Rectal smooth muscle tissue (tissue), 1 donor: ENCODE data around the gene RAPGEF3.
A peak's percentile ranks its signal among the peaks of the same experiment; 100 is the strongest.

Source experiments
- H3K27ac ChIP-seq: one replicate; pipeline ENCODE4 v1.7.0; 2013; ENCODE audit warnings: low read depth, low read length, inconsistent platforms
- H3K27me3 ChIP-seq: one replicate; pipeline ENCODE4 v1.7.0; 2013; ENCODE audit warnings: low read length; ENCODE audit not compliant: control insufficient read depth, insufficient read depth
- H3K36me3 ChIP-seq: one replicate; pipeline ENCODE4 v1.7.0; 2013; ENCODE audit warnings: low read length; ENCODE audit not compliant: control insufficient read depth, insufficient read depth
- H3K4me1 ChIP-seq: one replicate; pipeline ENCODE4 v1.7.0; 2013; ENCODE audit warnings: low read length; ENCODE audit not compliant: control insufficient read depth, insufficient read depth
- H3K4me3 ChIP-seq: one replicate; pipeline ENCODE4 v1.7.0; 2013; ENCODE audit warnings: low read length
- H3K9ac ChIP-seq: one replicate; pipeline ENCODE4 v1.7.0; 2013; ENCODE audit warnings: low read length

Gene RAPGEF3, protein sequence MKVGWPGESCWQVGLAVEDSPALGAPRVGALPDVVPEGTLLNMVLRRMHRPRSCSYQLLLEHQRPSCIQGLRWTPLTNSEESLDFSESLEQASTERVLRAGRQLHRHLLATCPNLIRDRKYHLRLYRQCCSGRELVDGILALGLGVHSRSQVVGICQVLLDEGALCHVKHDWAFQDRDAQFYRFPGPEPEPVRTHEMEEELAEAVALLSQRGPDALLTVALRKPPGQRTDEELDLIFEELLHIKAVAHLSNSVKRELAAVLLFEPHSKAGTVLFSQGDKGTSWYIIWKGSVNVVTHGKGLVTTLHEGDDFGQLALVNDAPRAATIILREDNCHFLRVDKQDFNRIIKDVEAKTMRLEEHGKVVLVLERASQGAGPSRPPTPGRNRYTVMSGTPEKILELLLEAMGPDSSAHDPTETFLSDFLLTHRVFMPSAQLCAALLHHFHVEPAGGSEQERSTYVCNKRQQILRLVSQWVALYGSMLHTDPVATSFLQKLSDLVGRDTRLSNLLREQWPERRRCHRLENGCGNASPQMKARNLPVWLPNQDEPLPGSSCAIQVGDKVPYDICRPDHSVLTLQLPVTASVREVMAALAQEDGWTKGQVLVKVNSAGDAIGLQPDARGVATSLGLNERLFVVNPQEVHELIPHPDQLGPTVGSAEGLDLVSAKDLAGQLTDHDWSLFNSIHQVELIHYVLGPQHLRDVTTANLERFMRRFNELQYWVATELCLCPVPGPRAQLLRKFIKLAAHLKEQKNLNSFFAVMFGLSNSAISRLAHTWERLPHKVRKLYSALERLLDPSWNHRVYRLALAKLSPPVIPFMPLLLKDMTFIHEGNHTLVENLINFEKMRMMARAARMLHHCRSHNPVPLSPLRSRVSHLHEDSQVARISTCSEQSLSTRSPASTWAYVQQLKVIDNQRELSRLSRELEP

DNA sequence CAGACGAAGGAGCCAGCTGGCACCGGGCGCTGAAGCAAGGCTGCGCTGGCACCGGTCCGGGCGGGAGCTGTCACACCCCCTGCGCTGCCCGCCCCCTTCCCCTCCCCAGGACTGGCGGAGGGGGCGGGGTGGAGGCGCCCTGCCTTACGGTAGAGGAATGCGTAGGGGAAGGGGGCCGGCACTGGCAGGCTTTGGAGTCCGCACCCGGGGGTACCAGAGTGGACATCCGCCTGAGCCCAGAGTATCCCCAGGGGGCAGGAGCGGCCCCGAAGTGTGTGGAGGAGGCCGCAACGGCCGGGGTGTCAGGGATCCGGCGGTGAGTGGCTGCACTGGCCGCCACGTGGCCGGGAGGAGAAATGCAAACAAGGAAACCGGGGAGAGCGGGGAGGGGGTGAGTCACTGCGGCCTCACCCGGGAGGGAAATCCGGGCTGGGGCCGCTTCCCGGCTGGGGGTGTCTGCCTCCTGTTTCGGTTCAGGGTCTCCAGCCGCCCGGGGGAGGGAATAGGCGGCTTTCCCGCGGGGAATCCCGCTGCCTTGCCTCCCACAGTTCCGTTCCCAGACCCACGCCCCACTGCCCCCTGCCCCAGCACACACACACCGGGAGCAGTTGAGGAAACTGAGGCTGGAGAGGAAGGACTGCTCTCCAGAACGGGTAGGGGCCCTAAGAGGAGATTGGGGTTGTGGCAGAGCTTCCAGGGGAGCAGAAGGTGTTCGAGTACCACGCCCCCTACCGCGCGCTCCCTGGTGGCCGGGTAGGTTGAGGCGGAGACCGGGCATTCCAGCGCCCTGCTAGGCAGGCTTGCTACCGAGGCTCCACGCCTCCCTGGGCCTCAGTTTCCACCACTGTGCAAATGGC lies at the start of gene RAPGEF3:
Gene RAPGEF3 (minus strand): TSS at position 47 of the 857 bp plus-strand sequence. CDS start 324 bp downstream, outside the sequence.
- peak within 1 kb of the TSS; percentile 73 for H3K27ac ChIP-seq
- peaks cover 5% of the 10 kb centered on the region for H3K4me1 ChIP-seq
- H3K36me3 ChIP-seq: no peaks in the 10 kb centered on the region
- peak within 1 kb of the TSS; percentile 77 for H3K4me3 ChIP-seq
- no peaks in the 10 kb centered on the region for H3K27me3 ChIP-seq
- H3K9ac ChIP-seq: peak within 1 kb of the TSS; percentile 67

DNA sequence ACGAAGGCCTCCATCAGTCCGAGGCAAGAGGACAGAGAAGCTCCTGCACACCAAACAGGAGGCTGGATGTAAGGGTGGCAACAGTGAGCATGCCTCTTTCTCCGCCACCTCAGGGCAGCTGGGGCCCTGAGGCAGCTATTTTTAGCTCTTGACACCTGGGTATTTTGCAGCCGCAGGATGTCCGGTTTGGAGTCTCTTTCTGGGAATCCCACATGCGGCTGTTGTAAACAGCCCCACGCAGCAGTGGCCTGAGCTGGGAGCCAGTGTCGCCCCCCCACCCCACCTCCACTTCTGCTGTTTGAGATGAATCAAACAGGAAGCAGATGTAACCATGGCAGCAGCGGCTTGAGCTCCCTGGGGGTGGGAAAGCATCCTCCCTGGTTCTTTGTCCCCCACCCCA lies 49.4 kb upstream of the RAPGEF3 start:
- peak overlapping the region; percentile 22 for H3K4me3 ChIP-seq
- peaks cover 85% of the 10 kb centered on the region for H3K4me1 ChIP-seq
- H3K9ac ChIP-seq: no peak overlapping the region
- no peaks in the 10 kb centered on the region for H3K36me3 ChIP-seq
- peak overlapping the region; percentile 63 for H3K27ac ChIP-seq
- H3K27me3 ChIP-seq: no peaks in the 10 kb centered on the region

DNA sequence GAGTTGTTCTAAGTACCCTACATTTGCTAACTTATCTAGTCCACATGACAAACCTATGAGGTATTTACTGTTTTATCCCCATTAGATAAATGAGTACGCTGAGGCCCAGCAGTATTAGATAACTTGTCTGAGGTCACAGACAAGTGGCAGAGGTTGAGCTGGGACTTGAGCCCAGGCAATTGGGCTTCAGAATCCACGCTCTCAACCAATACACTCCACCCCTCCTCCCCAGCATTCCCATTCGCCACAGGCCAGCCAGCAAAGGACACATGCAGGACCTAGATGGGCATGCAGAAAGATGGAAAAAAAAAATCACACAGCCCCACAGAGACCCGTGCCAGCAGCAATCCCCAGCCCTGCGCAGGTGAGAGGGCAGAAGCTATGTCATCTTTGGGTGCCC lies 48.7 kb upstream of the RAPGEF3 start:
- Histone ChIP-seq H3K4me3 (no peak overlapping the region), H3K36me3 (no peaks in the 10 kb centered on the region), H3K4me1 (peaks cover 83% of the 10 kb centered on the region), H3K27me3 (no peaks in the 10 kb centered on the region), H3K27ac (peak overlapping the region; percentile 63), H3K9ac (no peak overlapping the region)

DNA sequence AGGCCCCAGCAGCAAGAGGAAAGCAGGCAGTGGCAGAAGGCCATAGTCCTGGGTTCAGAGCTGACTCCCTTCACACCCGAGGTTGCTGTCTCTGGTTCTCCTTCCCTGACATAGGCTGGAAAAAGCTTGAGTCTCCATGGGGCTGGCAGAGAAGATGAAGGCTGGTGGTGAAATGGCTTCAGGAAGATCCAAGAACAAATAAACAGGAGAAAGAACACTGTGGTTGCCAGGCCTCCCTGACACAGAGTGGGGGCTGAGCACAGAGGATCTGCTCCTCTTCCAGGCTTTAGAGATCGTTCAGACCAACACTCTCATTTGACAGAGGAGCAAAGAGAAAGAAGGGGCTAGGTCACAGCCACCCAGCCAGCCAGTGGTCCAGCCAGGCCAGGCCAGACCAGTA lies 46.7 kb upstream of the RAPGEF3 start:
- Histone ChIP-seq H3K36me3 (no peaks in the 10 kb centered on the region), H3K27me3 (no peaks in the 10 kb centered on the region), H3K27ac (peak overlapping the region; percentile 73), H3K4me3 (no peak overlapping the region), H3K4me1 (peaks cover 81% of the 10 kb centered on the region), H3K9ac (no peak overlapping the region)

- H3K9ac ChIP-seq: no peak overlapping the region
- H3K27me3 ChIP-seq: no peaks in the 10 kb centered on the region
- no peak overlapping the region for H3K4me3 ChIP-seq
- H3K4me1 ChIP-seq: peaks cover 87% of the 10 kb centered on the region
- no peak overlapping the region for H3K27ac ChIP-seq
- no peaks in the 10 kb centered on the region for H3K36me3 ChIP-seq
These were observed 45.5 kb upstream of the RAPGEF3 start for GRCh38 chr12:47804171-47804570.

GRCh38 chr12:47803191-47803875 lies 44.7 kb upstream of the RAPGEF3 start:
- H3K9ac ChIP-seq: no peak overlapping the region
- no peaks in the 10 kb centered on the region for H3K36me3 ChIP-seq
- no peak overlapping the region for H3K27ac ChIP-seq

DNA sequence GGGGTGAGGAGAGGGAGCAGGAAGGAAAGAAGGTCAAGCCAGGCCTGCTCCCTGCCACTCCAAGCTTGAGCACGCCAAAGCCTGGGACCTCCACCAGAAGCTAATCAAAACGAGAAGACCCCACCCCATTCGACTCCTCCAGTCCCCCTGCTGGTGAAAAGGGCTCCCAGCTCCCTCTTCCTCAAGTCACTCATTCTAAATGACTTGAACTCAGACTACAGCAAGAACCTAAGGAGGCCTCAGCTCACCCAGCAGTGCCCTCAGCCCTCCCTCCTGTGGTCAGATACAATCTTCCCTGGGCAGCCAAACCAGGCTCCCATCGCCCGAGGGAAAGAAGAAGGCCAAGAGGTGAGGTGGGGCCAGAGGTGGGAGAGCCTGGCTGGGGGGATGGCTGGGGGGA lies 43.6 kb upstream of the RAPGEF3 start:
- no peak overlapping the region for H3K9ac ChIP-seq
- H3K27ac ChIP-seq: peak overlapping the region; percentile 36
- H3K27me3 ChIP-seq: no peaks in the 10 kb centered on the region
- peaks cover 68% of the 10 kb centered on the region for H3K4me1 ChIP-seq
- no peaks in the 10 kb centered on the region for H3K36me3 ChIP-seq
- no peak overlapping the region for H3K4me3 ChIP-seq

More at GRCh38 chr12:47803191-47803875, 44.7 kb upstream of the RAPGEF3 start:
- Histone ChIP-seq H3K4me3 (no peak overlapping the region), H3K27me3 (no peaks in the 10 kb centered on the region), H3K4me1 (peaks cover 78% of the 10 kb centered on the region)

DNA sequence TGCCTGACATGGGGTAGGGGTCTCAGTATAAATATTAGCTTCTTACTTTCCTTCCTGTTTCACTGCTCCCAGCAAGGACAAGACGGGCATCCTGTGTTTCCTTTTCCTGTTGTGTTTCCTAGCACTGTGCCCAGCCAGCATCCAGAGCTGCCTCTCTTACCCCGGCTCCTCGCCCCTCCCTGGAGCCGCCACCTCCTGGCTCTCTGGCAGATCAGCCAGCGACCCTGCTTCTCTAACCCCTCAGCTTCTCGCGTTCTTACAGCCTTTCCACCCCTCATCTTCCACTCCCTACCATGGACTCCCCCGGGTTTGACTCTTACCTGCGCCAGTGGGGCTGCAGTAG lies 43.2 kb upstream of the RAPGEF3 start:
- H3K4me3 ChIP-seq: peak overlapping the region; percentile 10
- peaks cover 1% of the 10 kb centered on the region for H3K36me3 ChIP-seq
- H3K27me3 ChIP-seq: no peaks in the 10 kb centered on the region
- H3K9ac ChIP-seq: no peak overlapping the region
- H3K4me1 ChIP-seq: peaks cover 64% of the 10 kb centered on the region
- H3K27ac ChIP-seq: peak overlapping the region; percentile 36

DNA sequence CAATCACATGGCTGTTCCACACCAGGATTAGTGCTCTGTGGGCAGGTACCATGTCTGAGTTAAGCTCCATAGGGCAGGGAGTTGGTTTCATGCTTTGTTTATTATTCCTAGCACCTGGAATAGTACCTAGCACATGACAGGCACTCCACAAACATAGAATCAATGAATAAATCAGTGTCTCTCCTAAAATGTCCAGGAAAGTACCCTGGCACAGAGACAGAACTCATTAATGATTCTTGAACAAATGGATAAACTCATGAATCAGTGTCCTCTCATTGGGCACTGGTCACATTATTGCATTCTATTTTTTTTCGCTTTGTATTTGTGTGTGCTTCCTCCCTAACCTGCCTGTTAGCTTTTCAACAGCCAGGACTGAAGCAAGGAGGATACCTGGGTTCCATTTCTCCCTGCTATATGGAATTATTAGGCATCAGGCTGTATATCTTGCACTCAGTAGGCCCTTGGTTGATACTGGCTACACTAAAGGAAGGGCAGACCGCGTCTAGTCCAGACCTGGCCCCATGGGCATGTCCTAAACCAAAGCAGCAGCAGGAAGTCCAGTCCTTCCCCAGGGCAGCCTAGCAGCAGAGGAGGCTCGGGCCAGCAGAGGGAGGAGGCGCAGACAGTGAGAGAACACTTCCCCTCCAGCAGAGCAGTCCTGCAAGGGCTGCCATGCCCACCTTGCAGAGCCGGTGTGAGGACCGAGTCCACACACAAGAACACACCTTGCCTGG lies 42.7 kb upstream of the RAPGEF3 start:
- H3K36me3 ChIP-seq: peaks cover 5% of the 10 kb centered on the region
- peak overlapping the region; percentile 10 for H3K4me3 ChIP-seq
- no peak overlapping the region for H3K9ac ChIP-seq
- H3K27ac ChIP-seq: peak overlapping the region; percentile 51
- peaks cover 62% of the 10 kb centered on the region for H3K4me1 ChIP-seq
- no peaks in the 10 kb centered on the region for H3K27me3 ChIP-seq

DNA sequence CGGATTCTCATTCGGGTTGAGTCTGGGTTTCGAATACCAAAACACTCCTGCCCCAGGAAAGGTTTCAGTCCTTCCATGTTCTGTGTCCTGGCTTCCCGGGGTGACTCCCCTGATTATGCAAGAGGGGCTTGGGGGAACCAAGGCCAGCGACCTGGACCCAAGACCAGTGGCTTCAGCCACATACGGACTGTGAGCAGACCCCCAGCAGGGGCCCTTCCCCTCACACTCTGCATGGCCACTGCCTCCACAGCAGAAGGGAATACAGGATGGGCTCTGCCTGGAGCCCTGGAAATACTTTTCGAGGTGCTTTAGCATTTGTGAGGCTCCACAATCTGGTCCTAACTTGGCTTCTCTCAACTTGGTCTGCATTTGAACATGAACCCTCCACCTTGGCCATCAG lies 41.9 kb upstream of the RAPGEF3 start:
- Histone ChIP-seq H3K36me3 (peaks cover 6% of the 10 kb centered on the region), H3K27me3 (no peaks in the 10 kb centered on the region), H3K4me3 (no peak overlapping the region), H3K9ac (no peak overlapping the region), H3K4me1 (peaks cover 54% of the 10 kb centered on the region), H3K27ac (no peak overlapping the region)

DNA sequence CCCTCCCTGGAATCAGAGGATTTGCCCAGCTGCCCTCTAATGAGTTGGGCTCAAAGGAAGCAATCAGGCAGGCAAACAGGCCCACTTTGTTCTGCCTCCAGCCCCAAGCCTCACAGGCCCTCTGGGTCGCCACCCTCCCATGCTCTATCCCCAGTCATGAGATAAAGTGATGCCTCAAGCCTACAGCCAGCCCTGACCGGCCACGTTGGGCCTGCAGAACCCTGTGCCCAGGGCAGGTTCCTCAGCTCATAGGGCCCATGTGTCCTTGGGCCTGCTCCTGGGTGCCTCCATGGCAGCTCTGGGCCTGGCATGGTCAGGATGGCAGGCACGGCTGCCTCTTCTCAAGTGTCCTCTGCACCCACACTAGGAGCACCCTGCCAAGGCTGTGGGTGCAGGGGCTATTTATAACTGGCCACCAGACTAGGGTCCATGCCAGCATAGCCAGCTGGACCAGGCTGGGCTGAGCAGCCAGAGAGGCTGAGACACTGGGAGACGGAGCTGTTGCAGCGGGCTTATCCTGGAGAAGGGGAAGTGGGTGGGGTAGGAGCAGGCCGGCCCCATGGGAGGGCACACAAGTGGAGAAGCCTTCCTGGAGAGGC lies 40.8 kb upstream of the RAPGEF3 start:
- no peaks in the 10 kb centered on the region for H3K27me3 ChIP-seq
- H3K27ac ChIP-seq: peak overlapping the region; percentile 27
- H3K36me3 ChIP-seq: peaks cover 11% of the 10 kb centered on the region
- no peak overlapping the region for H3K4me3 ChIP-seq
- H3K9ac ChIP-seq: no peak overlapping the region
- H3K4me1 ChIP-seq: peaks cover 44% of the 10 kb centered on the region
